ENCODE data around the gene TCTN1.
A peak's percentile ranks its signal among the peaks of the same experiment; 100 is the strongest.
"Not testable (repeated sequence)": the region's sequence is repeated elsewhere in the genome, so short reads cannot be mapped to it uniquely, and the experiment has no call there.

Gene TCTN1

GRCh38 chr12:110613771-110614684 is at the start of gene TCTN1:
Gene TCTN1, plus strand, starts transcription at chr12:110614129. Its CDS starts 54 bp downstream, at chr12:110614183.
- peak; percentile 93 for DNase-seq (ENCODE audit: low read depth, low spot score)

GRCh38 chr12:110564471-110564991 is 49.4 kb upstream of the TCTN1 start:
- no peak for DNase-seq (ENCODE audit: low read depth, low spot score)

- DNase-seq (ENCODE audit: low read depth, low spot score) = no peak
Observed at GRCh38 chr12:110565894-110566871, 47.7 kb upstream of the TCTN1 start.

GRCh38 chr12:110566993-110567392 is 46.9 kb upstream of the TCTN1 start:
- DNase-seq (ENCODE audit: low read depth, low spot score) = no peak

GRCh38 chr12:110568752-110569151 is 45.2 kb upstream of the TCTN1 start:
- DNase-seq (ENCODE audit: low read depth, low spot score) = no peak

GRCh38 chr12:110569838-110570237 is 44.1 kb upstream of the TCTN1 start:
- DNase-seq (ENCODE audit: low read depth, low spot score) = not testable (repeated sequence)

- DNase-seq (ENCODE audit: low read depth, low spot score) = not testable (repeated sequence)
Observed at GRCh38 chr12:110570798-110571197, 43.1 kb upstream of the TCTN1 start.

- no peak for DNase-seq (ENCODE audit: low read depth, low spot score)
Observed at GRCh38 chr12:110574044-110574443, 39.9 kb upstream of the TCTN1 start.

GRCh38 chr12:110574717-110575230 is 39.2 kb upstream of the TCTN1 start:
- DNase-seq (ENCODE audit: low read depth, low spot score) = not testable (repeated sequence)

- no peak for DNase-seq (ENCODE audit: low read depth, low spot score)
Observed at GRCh38 chr12:110575326-110575725, 38.6 kb upstream of the TCTN1 start.

- DNase-seq (ENCODE audit: low read depth, low spot score) = no peak
Observed at GRCh38 chr12:110576504-110576903, 37.4 kb upstream of the TCTN1 start.

GRCh38 chr12:110577864-110578693 is 35.9 kb upstream of the TCTN1 start:
- DNase-seq (ENCODE audit: low read depth, low spot score) = no peak

- no peak for DNase-seq (ENCODE audit: low read depth, low spot score)
Observed at GRCh38 chr12:110578694-110579534, 35.0 kb upstream of the TCTN1 start.

GRCh38 chr12:110579535-110580253 is 34.2 kb upstream of the TCTN1 start:
- DNase-seq (ENCODE audit: low read depth, low spot score) = no peak

- no peak for DNase-seq (ENCODE audit: low read depth, low spot score)
Observed at GRCh38 chr12:110581931-110582275, 32.0 kb upstream of the TCTN1 start.

- DNase-seq (ENCODE audit: low read depth, low spot score) = peak; percentile 59
Observed at GRCh38 chr12:110582276-110583136, 31.4 kb upstream of the TCTN1 start.

- peak; percentile 95 for DNase-seq (ENCODE audit: low read depth, low spot score)
Observed at GRCh38 chr12:110583137-110584059, 30.5 kb upstream of the TCTN1 start, which contains the start of gene PPTC7. Gene PPTC7, minus strand, starts transcription at chr12:110583318. Its CDS starts 287 bp downstream, at chr12:110583031.
